ENCODE results near the gene NME2. TPM values are rescaled to one million over a fixed set of nuclear protein-coding genes. Genes with fewer than 3 reads are reported as not detected.

NME2 gene
- total and polyA plus RNA-seq, 7 donors = 334 to 1,336 (median 550) TPM

- H3K27me3 ChIP-seq (ENCODE audit: insufficient read depth in 3 of 3, low read length in 2 of 3) = no peaks in the 10 kb centered on the region
- no peak overlapping the region for H3K27ac ChIP-seq
- H3K4me1 ChIP-seq = no peaks in the 10 kb centered on the region
- 89 to 99% (median 96%) methylated on average over 6 of the region's 6 CpGs for WGBS, 3 donors
- ATAC-seq (no peak), DNase-seq (no peak)
- intact Hi-C loops (cut with DNase I) = no loop called here
- H3K36me3 ChIP-seq (ENCODE audit: insufficient read depth in 1 of 2, low read depth in 1 of 2) = peaks cover 6 to 99% of the 10 kb centered on the region in 2 donors
- no peaks in the 10 kb centered on the region for H3K9me3 ChIP-seq
- no peak overlapping the region for H3K4me3 ChIP-seq
- TF ChIP-seq, protein P1, sequence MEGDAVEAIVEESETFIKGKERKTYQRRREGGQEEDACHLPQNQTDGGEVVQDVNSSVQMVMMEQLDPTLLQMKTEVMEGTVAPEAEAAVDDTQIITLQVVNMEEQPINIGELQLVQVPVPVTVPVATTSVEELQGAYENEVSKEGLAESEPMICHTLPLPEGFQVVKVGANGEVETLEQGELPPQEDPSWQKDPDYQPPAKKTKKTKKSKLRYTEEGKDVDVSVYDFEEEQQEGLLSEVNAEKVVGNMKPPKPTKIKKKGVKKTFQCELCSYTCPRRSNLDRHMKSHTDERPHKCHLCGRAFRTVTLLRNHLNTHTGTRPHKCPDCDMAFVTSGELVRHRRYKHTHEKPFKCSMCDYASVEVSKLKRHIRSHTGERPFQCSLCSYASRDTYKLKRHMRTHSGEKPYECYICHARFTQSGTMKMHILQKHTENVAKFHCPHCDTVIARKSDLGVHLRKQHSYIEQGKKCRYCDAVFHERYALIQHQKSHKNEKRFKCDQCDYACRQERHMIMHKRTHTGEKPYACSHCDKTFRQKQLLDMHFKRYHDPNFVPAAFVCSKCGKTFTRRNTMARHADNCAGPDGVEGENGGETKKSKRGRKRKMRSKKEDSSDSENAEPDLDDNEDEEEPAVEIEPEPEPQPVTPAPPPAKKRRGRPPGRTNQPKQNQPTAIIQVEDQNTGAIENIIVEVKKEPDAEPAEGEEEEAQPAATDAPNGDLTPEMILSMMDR (IDR thresholded peaks at IDR 0.05) = no peak
These were observed 34.1 kb downstream of the NME2 start for GRCh38 chr17:51200295-51200694.

DNA sequence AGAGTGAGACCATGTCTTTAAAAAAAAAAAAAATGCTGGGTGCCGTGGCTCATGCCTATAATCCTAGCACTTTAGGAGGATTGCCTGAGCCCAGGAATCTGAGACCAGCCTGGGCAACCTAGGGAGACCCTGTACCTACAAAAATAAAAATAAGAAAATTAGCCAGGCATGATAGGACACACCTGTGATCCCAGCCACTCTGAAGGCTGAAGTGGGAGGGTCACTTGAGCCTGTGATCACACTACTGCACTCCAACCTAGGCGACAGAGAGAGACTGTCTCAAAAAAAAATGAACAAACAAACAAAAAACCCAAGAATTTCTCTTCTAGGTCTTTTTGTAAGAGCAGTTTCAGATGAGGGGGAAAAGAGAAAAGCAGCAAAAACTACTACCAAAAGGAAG is 34.6 kb downstream of the NME2 start:
- Histone ChIP-seq H3K4me3 (no peak overlapping the region), H3K9me3 (no peaks in the 10 kb centered on the region), H3K27ac (no peak overlapping the region), H3K36me3 (ENCODE audit: insufficient read depth in 1 of 2, low read depth in 1 of 2) (peaks cover 6 to 99% of the 10 kb centered on the region in 2 donors), H3K4me1 (no peaks in the 10 kb centered on the region), H3K27me3 (ENCODE audit: insufficient read depth in 3 of 3, low read length in 2 of 3) (no peaks in the 10 kb centered on the region)
- intact Hi-C loops (cut with DNase I) = no loop called here
- no peak for DNase-seq
- 89 to 95% (median 91%) methylated on average over 2 of the region's 2 CpGs for WGBS, 3 donors
- ATAC-seq = no peak
- TF ChIP-seq, protein P1 (IDR thresholded peaks at IDR 0.05) = no peak

DNA sequence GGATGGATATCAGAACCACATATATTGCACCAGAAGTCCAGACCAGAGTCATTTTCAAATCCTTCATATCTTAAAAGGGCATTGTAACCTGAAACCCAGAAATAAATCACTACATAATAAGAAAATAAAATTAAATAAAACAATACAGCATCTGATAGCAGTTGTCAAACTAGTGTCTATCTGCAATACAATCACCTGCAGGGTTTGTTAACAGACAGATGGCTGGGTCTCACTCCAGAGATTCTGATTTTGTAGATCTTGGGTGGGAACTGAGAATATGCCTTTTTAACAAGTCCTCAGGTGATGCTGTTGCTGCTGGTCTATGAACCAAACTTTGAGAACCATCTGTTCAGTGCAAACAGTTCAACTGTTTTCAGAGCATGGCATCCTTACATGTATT is 37.6 kb downstream of the NME2 start:
- intact Hi-C loops (cut with DNase I) = no loop called here
- Histone ChIP-seq H3K4me1 (no peaks in the 10 kb centered on the region), H3K36me3 (ENCODE audit: insufficient read depth in 1 of 2, low read depth in 1 of 2) (peaks cover 6 to 100% of the 10 kb centered on the region in 2 donors), H3K4me3 (no peak overlapping the region), H3K9me3 (no peaks in the 10 kb centered on the region), H3K27me3 (ENCODE audit: insufficient read depth in 3 of 3, low read length in 2 of 3) (no peaks in the 10 kb centered on the region), H3K27ac (no peak overlapping the region)
- no peak for DNase-seq
- no peak for ATAC-seq
- TF ChIP-seq, protein P1 (IDR thresholded peaks at IDR 0.05) = no peak

DNA sequence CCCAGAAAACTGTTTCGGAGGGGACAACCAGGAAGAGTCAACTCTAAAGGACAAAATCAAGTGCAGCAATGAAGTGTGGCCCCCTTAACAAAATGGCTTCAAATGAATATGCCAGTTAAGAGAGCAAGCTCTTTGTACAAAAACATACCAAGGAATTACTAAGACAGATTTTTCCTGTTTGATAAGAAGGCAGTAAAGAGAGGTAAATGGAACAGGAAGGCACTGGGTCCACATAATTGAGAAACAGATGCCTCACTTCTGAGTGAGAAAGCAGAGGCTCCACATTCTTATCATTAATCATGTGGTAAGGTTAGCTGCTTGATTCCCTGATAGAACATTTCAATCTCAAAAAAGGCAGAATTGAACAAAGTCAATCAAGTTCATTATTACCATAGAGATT is 48.7 kb downstream of the NME2 start:
- TF ChIP-seq, protein P1 (IDR thresholded peaks at IDR 0.05) = no peak
- no peak overlapping the region for H3K27ac ChIP-seq
- DNase-seq = no peak
- no peak overlapping the region for H3K4me3 ChIP-seq
- 85 to 90% (median 90%) methylated on average over 1 of the region's 1 CpG for WGBS, 3 donors
- intact Hi-C loops (cut with DNase I) = no loop called here
- ATAC-seq = no peak
- no peaks in the 10 kb centered on the region for H3K27me3 ChIP-seq (ENCODE audit: insufficient read depth in 3 of 3, low read length in 2 of 3)
- H3K4me1 ChIP-seq = no peaks in the 10 kb centered on the region
- peaks cover 3 to 98% of the 10 kb centered on the region in 2 donors for H3K36me3 ChIP-seq (ENCODE audit: insufficient read depth in 1 of 2, low read depth in 1 of 2)
- H3K9me3 ChIP-seq = no peaks in the 10 kb centered on the region

DNA sequence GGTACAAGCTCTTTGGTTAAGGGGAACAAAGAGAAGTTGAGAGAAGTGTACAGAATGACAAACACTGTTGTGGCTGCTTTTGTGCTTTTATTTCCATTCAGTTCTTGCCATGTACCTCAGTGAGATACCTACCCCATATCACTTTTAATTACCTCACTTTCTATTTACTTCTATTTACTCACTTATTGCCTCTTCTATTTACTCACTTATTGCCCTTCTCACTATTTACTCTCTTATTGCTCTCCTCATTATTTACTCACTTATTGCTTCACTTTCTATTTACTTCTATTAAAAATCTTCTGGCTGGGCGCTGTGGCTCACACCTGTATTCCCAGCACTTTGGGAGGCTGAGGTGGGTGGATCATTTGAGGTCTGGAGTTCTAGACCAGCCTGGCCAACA is 51.7 kb downstream of the NME2 start:
- TF ChIP-seq, protein P1 (IDR thresholded peaks at IDR 0.05) = no peak
- 95 to 100% (median 100%) methylated on average over 1 of the region's 1 CpG for WGBS, 3 donors
- no peaks in the 10 kb centered on the region for H3K4me1 ChIP-seq

More for the DNA sequence above, 51.7 kb downstream of the NME2 start:
- intact Hi-C loops (cut with DNase I) = no loop called here
- Histone ChIP-seq H3K27ac (no peak overlapping the region), H3K27me3 (ENCODE audit: insufficient read depth in 3 of 3, low read length in 2 of 3) (no peaks in the 10 kb centered on the region), H3K36me3 (ENCODE audit: insufficient read depth in 1 of 2, low read depth in 1 of 2) (peaks cover 3 to 100% of the 10 kb centered on the region in 2 donors), H3K9me3 (no peaks in the 10 kb centered on the region), H3K4me3 (no peak overlapping the region)
- DNase-seq = no peak
- ATAC-seq = no peak
